Ovary (tissue), 9 donors: ENCODE measurements around the gene ANGPT4. TPM values are rescaled to one million over a fixed set of nuclear protein-coding genes. Genes with fewer than 3 reads are reported as not detected.

ENCODE experiments used
- DNase-seq, 5 donors: peaks; one replicate each; pipeline ENCODE4 v3.0.0-alpha.2; 2019 to 2020
- H3K27ac ChIP-seq, 2 donors: fragments of 200-600 bp; one replicate each; pipeline versions ENCODE4 v1.5.1 to v1.8.0; 2019 to 2022
- H3K27me3 ChIP-seq: fragments of 200-600 bp; one replicate; pipeline ENCODE4 v1.8.0; 2022
- H3K36me3 ChIP-seq: fragments of 200-600 bp; sonication (generic); one replicate; pipeline ENCODE4 v1.5.1; 2019
- H3K4me1 ChIP-seq: one replicate; pipeline ENCODE4 v1.8.1; 2013; ENCODE audit warnings: mild to moderate bottlenecking, moderate library complexity; ENCODE audit not compliant: insufficient read depth
- H3K4me3 ChIP-seq: fragments of 200-600 bp; sonication (generic); one replicate; pipeline ENCODE4 v1.5.1; 2017
- H3K9me3 ChIP-seq, 2 donors: fragments of 200-600 bp in 1 of 2; sonication (generic) in 1 of 2; one replicate each; pipeline versions ENCODE4 v1.5.1 to v1.8.1; 2013 to 2019; ENCODE audit warnings: mild to moderate bottlenecking in 1 of 2, moderate library complexity in 1 of 2
- EP300 ChIP-seq: sonication (generic); formaldehyde crosslinking; IDR thresholded peaks from one replicate; pipeline ENCODE4 v1.6.1; 2017; ENCODE audit warnings: antibody characterized with exemption
- POLR2A ChIP-seq: fragments of 450-650 bp; IDR thresholded peaks from one replicate; pipeline ENCODE4 v1.6.1; 2017; ENCODE audit warnings: antibody characterized with exemption, mild to moderate bottlenecking, moderate library complexity
- WGBS, 3 donors: extraction: QIAGEN DNeasy Blood & Tissue Kit in 1 of 3; methylation state at CpG; one replicate each; pipeline versions ENCODE4 v1.1.5 to v1.1.7; 2013 to 2017; 5-methylcytosine and 5-hydroxymethylcytosine counted together
- intact Hi-C, 4 donors: fragments of 100-400 bp; cut with DNase I; formaldehyde crosslinking; loops; one replicate each; pipeline versions ENCODE4 v1.11.0 to v1.15.1; 2022 to 2023
- polyA plus RNA-seq, 2 donors: library from polyadenylated mRNA; stranded (reverse); fragments of 200-250 nt in 1 of 2; fragments of 350-450 nt in 1 of 2; fragmentation: Illumina TruSeq in 1 of 2; extraction: RNeasy Lipid Tissue Mini Kit (QIAGEN cat#74804) in 1 of 2; gene quantifications; one replicate each; pipeline ENCODE4 v1.2.3, GENCODE V29; 2013 to 2014
- total RNA-seq, 7 donors: library from RNA; depleted of rRNA in 2 of 7; stranded (reverse); fragments of >200 nt in 2 of 7; fragmentation: NEBNext Ultra II Directional in 3 of 7; extraction: Animal tissue kit (Norgen Biotek cat#: 25700) in 3 of 7; gene quantifications; one replicate each; pipeline versions ENCODE4 v1.1.0 to v1.2.4, GENCODE V29; 2016 to 2023
- TF ChIP-seq, protein P1 (sequence below), 3 donors: fragments of 450-650 bp in 2 of 3; fragments of 200-600 bp in 1 of 3; IDR thresholded peaks; one replicate each; pipeline versions ENCODE4 v1.5.1 to v1.8.0; 2016 to 2022; ENCODE audit warnings: antibody characterized with exemption in 3 of 3, mild to moderate bottlenecking in 1 of 3
- donor health status: DM: no; HTN: no; CAD: no; lungs with moderate emphysema.
- donor health status: DM: no; HTN: no; CAD: no.
- donor health status: Bipolar disorder and iron deficiency.
- donor health status: DM: yes; HTN: yes; CAD: no.
- donor health status: DM: no; HTN: no; CAD: no.
- donor health status: DM: yes; HTN: yes; CAD: no.

ANGPT4 gene
- total and polyA plus RNA-seq, 9 donors = 0.58 to 10.7 (median 2.0) TPM

DNA sequence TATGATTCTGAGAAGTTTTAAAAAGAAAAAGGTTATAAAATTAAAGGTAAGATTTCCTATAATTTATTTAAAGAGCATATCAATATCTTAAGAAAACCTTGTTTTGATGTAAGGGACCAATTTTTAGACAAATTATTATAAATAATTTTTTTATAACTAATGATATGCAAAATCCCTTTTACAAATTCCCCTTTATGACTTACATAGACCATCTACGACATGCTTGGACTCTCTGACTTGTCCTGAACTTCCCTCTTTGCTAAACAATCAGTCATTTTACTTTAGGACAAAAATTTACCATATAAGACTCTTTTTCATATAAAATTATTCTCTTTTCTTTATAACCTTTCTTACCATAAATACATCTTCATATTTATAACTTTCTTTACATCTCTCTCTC is 15.3 kb upstream of the ANGPT4 start:
- Histone ChIP-seq H3K9me3 (no peaks in the 10 kb centered on the region), H3K4me1 (no peaks in the 10 kb centered on the region), H3K27ac (no peak overlapping the region), H3K27me3 (no peaks in the 10 kb centered on the region), H3K4me3 (no peak overlapping the region), H3K36me3 (no peaks in the 10 kb centered on the region)
- WGBS, 3 donors = 41 to 52% (median 51%) methylated on average over 1 of the region's 1 CpG
- TF ChIP-seq EP300 (no peak), POLR2A (no peak)
- TF ChIP-seq, protein P1, sequence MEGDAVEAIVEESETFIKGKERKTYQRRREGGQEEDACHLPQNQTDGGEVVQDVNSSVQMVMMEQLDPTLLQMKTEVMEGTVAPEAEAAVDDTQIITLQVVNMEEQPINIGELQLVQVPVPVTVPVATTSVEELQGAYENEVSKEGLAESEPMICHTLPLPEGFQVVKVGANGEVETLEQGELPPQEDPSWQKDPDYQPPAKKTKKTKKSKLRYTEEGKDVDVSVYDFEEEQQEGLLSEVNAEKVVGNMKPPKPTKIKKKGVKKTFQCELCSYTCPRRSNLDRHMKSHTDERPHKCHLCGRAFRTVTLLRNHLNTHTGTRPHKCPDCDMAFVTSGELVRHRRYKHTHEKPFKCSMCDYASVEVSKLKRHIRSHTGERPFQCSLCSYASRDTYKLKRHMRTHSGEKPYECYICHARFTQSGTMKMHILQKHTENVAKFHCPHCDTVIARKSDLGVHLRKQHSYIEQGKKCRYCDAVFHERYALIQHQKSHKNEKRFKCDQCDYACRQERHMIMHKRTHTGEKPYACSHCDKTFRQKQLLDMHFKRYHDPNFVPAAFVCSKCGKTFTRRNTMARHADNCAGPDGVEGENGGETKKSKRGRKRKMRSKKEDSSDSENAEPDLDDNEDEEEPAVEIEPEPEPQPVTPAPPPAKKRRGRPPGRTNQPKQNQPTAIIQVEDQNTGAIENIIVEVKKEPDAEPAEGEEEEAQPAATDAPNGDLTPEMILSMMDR (IDR thresholded peaks at IDR 0.05) = no peak
- intact Hi-C loops = no loop called here
- DNase-seq = no peak

DNA sequence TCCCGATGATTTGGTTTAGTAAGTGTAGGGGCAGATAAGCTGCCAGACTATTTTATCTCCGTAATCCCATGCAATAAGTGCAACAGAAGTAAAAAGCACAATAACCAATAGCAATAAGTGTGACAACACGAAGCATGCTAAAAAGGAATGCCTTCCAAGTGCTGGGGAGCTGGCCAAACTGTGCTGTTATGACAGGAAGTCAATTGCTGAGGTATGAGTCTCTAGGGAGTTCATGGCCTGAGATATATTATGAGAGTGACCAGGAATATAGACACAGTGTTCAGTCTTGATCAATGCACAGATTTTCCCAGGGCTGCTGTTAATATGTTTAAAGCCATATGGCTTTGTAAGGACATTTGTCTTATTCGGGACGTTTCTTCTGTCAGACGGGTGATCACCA is 10.5 kb upstream of the ANGPT4 start:
- 46 to 63% (median 47%) methylated on average over 6 of the region's 6 CpGs for WGBS, 3 donors
- intact Hi-C loops = no loop called here

DNA sequence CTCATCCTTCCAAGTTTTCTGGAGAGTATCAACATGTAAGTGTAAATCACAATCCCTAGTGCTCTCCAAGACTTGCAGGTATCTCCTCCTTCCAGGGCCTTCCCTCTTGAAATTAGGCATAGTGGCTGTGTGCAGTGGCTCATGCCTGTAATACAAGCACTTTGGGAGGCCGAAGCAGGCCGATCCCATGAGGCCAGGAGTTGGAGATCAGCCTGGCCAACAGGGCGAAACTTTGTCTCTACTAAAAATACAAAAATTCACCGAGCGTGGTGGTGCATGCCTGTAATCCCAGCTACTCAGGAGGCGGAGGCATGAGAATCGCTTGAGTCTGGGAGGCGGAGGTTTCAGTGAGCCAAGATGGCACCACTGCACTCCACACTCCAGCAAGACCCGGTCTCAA is 9.4 kb upstream of the ANGPT4 start:
- Histone ChIP-seq H3K27ac (no peak overlapping the region), H3K27me3 (no peaks in the 10 kb centered on the region), H3K4me1 (peaks cover 2% of the 10 kb centered on the region), H3K9me3 (no peaks in the 10 kb centered on the region), H3K36me3 (no peaks in the 10 kb centered on the region), H3K4me3 (no peak overlapping the region)
- intact Hi-C loops = no loop called here
- WGBS, 3 donors = 91 to 93% (median 93%) methylated on average over 9 of the region's 9 CpGs
- no peak for DNase-seq
- TF ChIP-seq, protein P1 (IDR thresholded peaks at IDR 0.05) = no peak
- no peak for TF ChIP-seq POLR2A
- TF ChIP-seq EP300 = no peak

More for the DNA sequence above, 10.5 kb upstream of the ANGPT4 start:
- TF ChIP-seq POLR2A (no peak), EP300 (no peak)
- TF ChIP-seq, protein P1 (IDR thresholded peaks at IDR 0.05) = no peak
- H3K27me3 ChIP-seq = no peaks in the 10 kb centered on the region
- H3K9me3 ChIP-seq = no peaks in the 10 kb centered on the region
- no peak overlapping the region for H3K4me3 ChIP-seq
- no peak for DNase-seq
- H3K36me3 ChIP-seq = no peaks in the 10 kb centered on the region
- no peak overlapping the region for H3K27ac ChIP-seq
- H3K4me1 ChIP-seq = peaks cover 2% of the 10 kb centered on the region

DNA sequence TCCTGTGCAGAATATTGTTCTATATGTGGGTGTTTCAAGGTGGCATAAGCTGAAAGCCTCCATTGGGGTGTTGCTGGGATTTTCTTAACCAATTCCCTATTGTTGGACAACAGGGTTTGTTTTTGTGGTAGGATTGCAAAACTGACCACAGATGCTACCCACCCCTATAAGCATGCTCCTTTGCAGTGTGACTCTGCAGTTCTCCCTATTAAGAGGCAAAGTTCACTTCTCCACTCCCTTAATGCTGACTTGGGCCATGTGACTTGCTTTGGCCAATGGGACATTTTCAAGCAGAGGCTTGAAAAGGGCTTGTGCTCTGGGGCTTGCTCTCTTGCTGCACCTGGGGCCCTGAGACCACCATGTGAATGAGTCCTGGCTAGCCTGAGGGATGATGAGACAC is 8.5 kb upstream of the ANGPT4 start:
- H3K4me3 ChIP-seq = no peak overlapping the region
- intact Hi-C loops = no loop called here
- TF ChIP-seq EP300 = no peak
- TF ChIP-seq POLR2A = no peak
- TF ChIP-seq, protein P1 (IDR thresholded peaks at IDR 0.05) = no peak

More for the DNA sequence above, 8.5 kb upstream of the ANGPT4 start:
- no peaks in the 10 kb centered on the region for H3K9me3 ChIP-seq
- H3K27me3 ChIP-seq = no peaks in the 10 kb centered on the region
- no peak overlapping the region for H3K27ac ChIP-seq
- no peaks in the 10 kb centered on the region for H3K36me3 ChIP-seq
- peaks cover 2% of the 10 kb centered on the region for H3K4me1 ChIP-seq
- DNase-seq = no peak
